Right lobe of liver (tissue), 6 donors: ENCODE data around the gene SP140. TPM values are rescaled to one million over a fixed set of nuclear protein-coding genes. Genes with fewer than 3 reads are reported as not detected.

Source experiments
- ATAC-seq, 4 donors: fragments of 200-7000 bp; cut with Tn5 transposase; one replicate each; pipeline ENCODE4 v1.9.1; 2020; ENCODE audit warnings: mild to moderate bottlenecking in 4 of 4, moderate library complexity in 4 of 4
- DNase-seq, 3 donors: peaks; one replicate each; pipeline ENCODE4 v3.0.0-alpha.2; 2020
- H3K27ac ChIP-seq, 3 donors: fragments of 200-600 bp; one replicate each; pipeline ENCODE4 v1.8.0; 2022
- H3K27me3 ChIP-seq, 2 donors: fragments of 200-600 bp; one replicate each; pipeline ENCODE4 v1.8.0; 2022
- H3K36me3 ChIP-seq, 4 donors: fragments of 200-600 bp; sonication (generic) in 1 of 4; one replicate each; pipeline versions ENCODE4 v1.5.1 to v1.8.0; 2017 to 2022; ENCODE audit warnings: control low read depth in 1 of 4
- H3K4me1 ChIP-seq, 4 donors: fragments of 200-600 bp; sonication (generic) in 1 of 4; one replicate each; pipeline versions ENCODE4 v1.5.1 to v1.8.0; 2017 to 2022; ENCODE audit warnings: control low read depth in 1 of 4
- H3K4me3 ChIP-seq, 3 donors: fragments of 200-600 bp; one replicate each; pipeline ENCODE4 v1.8.0; 2022
- H3K9me3 ChIP-seq, 4 donors: fragments of 200-600 bp; sonication (generic) in 1 of 4; one replicate each; pipeline versions ENCODE4 v1.5.1 to v1.8.0; 2017 to 2022; ENCODE audit warnings: control low read depth in 1 of 4
- POLR2A ChIP-seq: fragments of 450-650 bp; IDR thresholded peaks from one replicate; pipeline ENCODE4 v1.6.1; 2017; ENCODE audit warnings: antibody characterized with exemption, mild to moderate bottlenecking
- WGBS: methylation state at CpG from one replicate; pipeline ENCODE4 v1.1.6; 2018; ENCODE audit warnings: low coverage, low lambda C conversion rate; ENCODE audit not compliant: insufficient coverage; ENCODE audit errors: missing lambda C conversion rate; 5-methylcytosine and 5-hydroxymethylcytosine counted together
- intact Hi-C, 2 donors: fragments of 100-400 bp; cut with DNase I; formaldehyde crosslinking; loops; one replicate each; pipeline versions ENCODE4 v1.11.2 to v1.14.1; 2022
- total RNA-seq, 6 experiments: library from RNA; depleted of rRNA in 2 of 6; stranded (reverse); fragments of >200 nt in 2 of 6; fragmentation: NEBNext Ultra II Directional in 3 of 6; extraction: Animal tissue kit (Norgen Biotek cat#: 25700) in 3 of 6; gene quantifications; one replicate each; pipeline versions ENCODE4 v1.1.0 to v1.2.4, GENCODE V29; 2016 to 2023
- TF ChIP-seq, protein P1 (sequence below), 4 donors: fragments of 200-600 bp in 3 of 4; fragments of 450-650 bp in 1 of 4; IDR thresholded peaks; one replicate each; pipeline versions ENCODE4 v1.5.1 to v1.8.0; 2016 to 2022; ENCODE audit warnings: antibody characterized with exemption in 4 of 4, mild to moderate bottlenecking in 2 of 4
- donor health status: DM: no; HTN: yes; CAD: no.
- donor health status: DM: no; HTN: no; CAD: no.
- donor health status: DM: no; HTN: no; CAD: no.
- donor health status: DM: no; HTN: yes; CAD: no.
- donor health status: DM: no; HTN: yes; CAD: no.

The SP140 gene
- total RNA-seq, 6 experiments from 2014 or later, result 0.43 to 1.2 (median 0.82) TPM; not detected in 1

DNA sequence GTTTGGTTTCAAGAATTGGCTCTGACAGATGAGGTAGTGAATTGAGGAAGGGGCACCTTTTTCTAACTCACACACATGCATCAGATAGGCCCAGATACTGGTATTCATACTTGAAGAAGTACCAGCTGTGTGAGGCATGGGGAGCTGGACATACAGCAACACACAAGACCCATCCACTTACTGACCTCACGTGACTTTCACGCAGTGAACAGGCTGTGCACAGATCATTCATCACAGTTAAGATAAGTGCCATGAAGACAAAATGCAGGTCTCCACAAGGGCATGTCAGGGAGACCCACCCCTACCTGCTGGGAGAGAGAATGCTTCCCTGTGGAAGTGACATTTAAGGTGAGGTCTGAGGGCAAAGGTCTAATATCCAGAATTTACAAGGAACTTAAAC lies 44.3 kb upstream of the SP140 start:
- H3K27ac ChIP-seq, result no peak overlapping the region
- H3K9me3 ChIP-seq, result no peaks in the 10 kb centered on the region
- ATAC-seq (no peak), DNase-seq (no peak)
- no peaks in the 10 kb centered on the region for H3K27me3 ChIP-seq
- intact Hi-C loops, result no loop called here
- WGBS, result 85% methylated on average over 2 of the region's 2 CpGs
- H3K4me3 ChIP-seq, result no peak overlapping the region
- TF ChIP-seq POLR2A, result no peak
- TF ChIP-seq, protein P1, sequence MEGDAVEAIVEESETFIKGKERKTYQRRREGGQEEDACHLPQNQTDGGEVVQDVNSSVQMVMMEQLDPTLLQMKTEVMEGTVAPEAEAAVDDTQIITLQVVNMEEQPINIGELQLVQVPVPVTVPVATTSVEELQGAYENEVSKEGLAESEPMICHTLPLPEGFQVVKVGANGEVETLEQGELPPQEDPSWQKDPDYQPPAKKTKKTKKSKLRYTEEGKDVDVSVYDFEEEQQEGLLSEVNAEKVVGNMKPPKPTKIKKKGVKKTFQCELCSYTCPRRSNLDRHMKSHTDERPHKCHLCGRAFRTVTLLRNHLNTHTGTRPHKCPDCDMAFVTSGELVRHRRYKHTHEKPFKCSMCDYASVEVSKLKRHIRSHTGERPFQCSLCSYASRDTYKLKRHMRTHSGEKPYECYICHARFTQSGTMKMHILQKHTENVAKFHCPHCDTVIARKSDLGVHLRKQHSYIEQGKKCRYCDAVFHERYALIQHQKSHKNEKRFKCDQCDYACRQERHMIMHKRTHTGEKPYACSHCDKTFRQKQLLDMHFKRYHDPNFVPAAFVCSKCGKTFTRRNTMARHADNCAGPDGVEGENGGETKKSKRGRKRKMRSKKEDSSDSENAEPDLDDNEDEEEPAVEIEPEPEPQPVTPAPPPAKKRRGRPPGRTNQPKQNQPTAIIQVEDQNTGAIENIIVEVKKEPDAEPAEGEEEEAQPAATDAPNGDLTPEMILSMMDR (IDR thresholded peaks at IDR 0.05), result no peak
- no peaks in the 10 kb centered on the region for H3K4me1 ChIP-seq
- peaks cover 0 to 26% (median 3%) of the 10 kb centered on the region in 4 donors for H3K36me3 ChIP-seq

DNA sequence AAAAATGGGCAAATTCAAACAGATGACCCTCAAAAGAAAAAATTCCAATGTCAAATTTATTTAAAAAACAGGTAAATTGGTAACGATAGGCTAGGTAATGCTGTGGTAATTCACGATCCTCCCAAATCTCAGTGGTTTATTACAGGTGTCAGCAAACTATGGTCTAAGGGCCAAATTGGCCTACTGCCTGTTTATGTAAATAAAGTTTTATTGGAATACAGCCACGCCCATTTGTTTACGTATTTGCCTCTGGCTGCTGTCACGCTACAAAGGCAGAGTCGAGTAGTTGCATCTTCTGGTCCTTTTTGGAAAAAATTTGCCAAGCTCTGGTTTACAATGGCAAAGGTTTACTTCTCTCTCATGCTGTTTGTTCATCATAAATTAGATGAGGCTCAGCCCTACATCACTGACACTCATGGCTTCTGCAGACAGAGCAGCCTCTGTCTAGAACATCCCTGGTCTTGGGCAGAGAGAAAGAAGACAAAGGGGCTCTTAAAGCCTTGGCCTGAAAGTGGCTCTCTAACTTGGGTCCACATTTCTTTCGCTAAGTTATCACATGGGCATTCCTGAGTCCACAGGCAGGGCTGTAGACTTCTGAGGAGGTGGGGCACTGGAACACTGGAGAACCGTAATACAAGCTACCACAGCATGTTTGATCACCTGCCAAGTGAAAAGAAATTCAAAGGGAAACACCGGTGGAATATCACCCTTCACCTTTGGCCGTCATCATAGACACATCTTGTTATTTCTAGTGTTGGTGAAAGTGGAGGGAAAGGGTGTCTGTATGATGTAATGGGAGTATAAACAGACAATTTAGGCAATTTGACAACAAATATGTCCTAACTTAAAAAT lies 40.6 kb upstream of the SP140 start:
- intact Hi-C loops, result no loop called here

DNA sequence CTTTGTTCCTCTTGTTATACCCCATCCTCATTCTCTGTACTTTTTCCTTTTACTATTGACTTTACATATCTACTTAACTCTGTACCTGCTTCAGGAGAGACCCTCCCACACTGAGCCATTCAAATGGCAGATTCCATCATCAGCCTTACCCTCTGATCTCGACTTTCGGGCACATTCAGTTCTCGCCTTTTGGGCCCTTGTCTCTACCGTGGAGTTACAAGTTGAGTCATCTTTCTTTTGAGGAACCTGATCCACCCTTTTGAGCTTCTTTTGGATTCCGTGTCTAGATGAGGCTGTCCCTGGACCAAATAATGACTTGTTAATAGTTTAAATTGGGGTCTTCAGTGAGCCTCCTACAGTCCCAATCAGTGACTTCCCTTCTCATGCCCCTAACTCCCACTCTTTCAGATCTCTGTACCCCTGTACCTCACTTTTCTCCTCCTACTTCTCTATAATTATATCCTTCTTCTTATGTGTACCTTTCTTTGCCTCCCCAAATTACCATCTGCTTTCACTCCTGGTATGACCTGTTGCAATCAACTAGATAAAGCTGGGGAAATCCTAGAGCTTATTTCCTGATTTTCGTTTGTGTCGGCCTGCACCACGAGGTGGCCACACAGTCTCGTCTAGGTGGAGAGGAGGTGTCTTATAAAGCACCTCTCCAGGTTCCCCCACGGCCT lies 23.0 kb upstream of the SP140 start:
- intact Hi-C loops, result no loop called here
- H3K27ac ChIP-seq, result no peak overlapping the region
- peaks cover 0 to 44% (median 13%) of the 10 kb centered on the region in 4 donors for H3K36me3 ChIP-seq
- no peak overlapping the region for H3K4me3 ChIP-seq
- H3K27me3 ChIP-seq, result no peaks in the 10 kb centered on the region
- no peaks in the 10 kb centered on the region for H3K9me3 ChIP-seq
- 70% methylated on average over 10 of the region's 10 CpGs for WGBS
- H3K4me1 ChIP-seq, result no peaks in the 10 kb centered on the region
- ATAC-seq (no peak), DNase-seq (no peak)
- TF ChIP-seq, protein P1 (IDR thresholded peaks at IDR 0.05), result no peak
- TF ChIP-seq POLR2A, result no peak

More for the DNA sequence above, 40.6 kb upstream of the SP140 start:
- Histone ChIP-seq H3K36me3 (peaks cover 0 to 4% (median 0%) of the 10 kb centered on the region in 4 donors), H3K9me3 (no peaks in the 10 kb centered on the region), H3K27ac (no peak overlapping the region), H3K4me3 (no peak overlapping the region), H3K4me1 (no peaks in the 10 kb centered on the region), H3K27me3 (no peaks in the 10 kb centered on the region)
- peak in 3 of 4 donors; percentile 64 to 74 (median 70) for ATAC-seq
- WGBS, result 54% methylated on average over 7 of the region's 10 CpGs
- no peak for TF ChIP-seq POLR2A
- TF ChIP-seq, protein P1 (IDR thresholded peaks at IDR 0.05), result no peak
- no peak for DNase-seq

DNA sequence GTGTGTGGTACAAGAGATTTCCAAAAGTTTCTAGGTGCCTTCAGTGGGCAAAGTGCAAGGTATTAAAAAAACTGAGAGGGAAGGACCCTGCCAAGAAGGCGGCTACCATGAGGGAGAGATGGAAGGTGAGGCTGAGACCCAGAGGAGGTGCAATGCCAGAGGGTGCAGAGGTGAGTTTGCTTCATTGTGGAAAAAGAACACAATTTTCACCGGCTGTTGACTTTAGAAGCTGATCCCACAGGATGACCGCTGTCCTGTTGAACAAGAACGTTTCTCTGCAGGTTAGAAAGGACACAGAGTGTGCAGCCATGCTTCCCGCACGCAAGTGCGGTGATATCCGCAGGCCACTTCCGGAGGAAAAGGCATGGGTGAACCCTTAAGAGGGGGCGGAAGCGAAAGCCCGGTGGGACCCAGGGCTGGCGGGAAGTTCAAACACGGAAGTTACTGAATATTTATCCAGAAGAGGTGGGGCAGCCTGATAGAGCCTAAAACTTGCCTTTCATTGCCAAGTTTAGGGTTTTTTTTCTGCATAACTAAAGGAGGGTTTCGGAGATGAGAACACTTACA lies 22.3 kb upstream of the SP140 start:
- Histone ChIP-seq H3K4me1 (no peaks in the 10 kb centered on the region), H3K36me3 (peaks cover 0 to 48% (median 16%) of the 10 kb centered on the region in 4 donors), H3K4me3 (no peak overlapping the region), H3K27ac (no peak overlapping the region), H3K9me3 (no peaks in the 10 kb centered on the region), H3K27me3 (no peaks in the 10 kb centered on the region)
- ATAC-seq (no peak), DNase-seq (no peak)
- intact Hi-C loops, result no loop called here
- WGBS, result 93% methylated on average over 13 of the region's 15 CpGs
- TF ChIP-seq, protein P1 (IDR thresholded peaks at IDR 0.05), result no peak
- no peak for TF ChIP-seq POLR2A
